Liver (tissue), 9 donors: Measurements from ENCODE around the gene NEAT1. TPM values are rescaled to one million over a fixed set of nuclear protein-coding genes. Genes with fewer than 3 reads are reported as not detected.

Experiments used
- DNase-seq: peaks from one replicate; pipeline ENCODE4 v3.0.0-alpha.2; 2017; ENCODE audit warnings: low spot score
- H3K27ac ChIP-seq, 2 donors: one replicate each; pipeline ENCODE4 v1.7.0; 2013; ENCODE audit warnings: inconsistent platforms in 2 of 2, low read length in 2 of 2, control low read depth in 1 of 2, low read depth in 1 of 2, mild to moderate bottlenecking in 1 of 2
- H3K27me3 ChIP-seq, 4 donors: one replicate each; pipeline versions ENCODE4 v1.6.1 to v1.7.0; 2013; ENCODE audit warnings: low read length in 3 of 4, inconsistent platforms in 1 of 4, mild to moderate bottlenecking in 1 of 4, moderate library complexity in 1 of 4; ENCODE audit not compliant: control insufficient read depth in 4 of 4, insufficient read depth in 4 of 4
- H3K36me3 ChIP-seq, 4 donors: one replicate each; pipeline versions ENCODE4 v1.6.1 to v1.7.0; 2013; ENCODE audit warnings: low read length in 3 of 4, mild to moderate bottlenecking in 3 of 4, low read depth in 1 of 4, moderate library complexity in 1 of 4; ENCODE audit not compliant: control insufficient read depth in 4 of 4, insufficient read depth in 3 of 4
- H3K4me1 ChIP-seq, 4 donors: one replicate each; pipeline versions ENCODE4 v1.6.1 to v1.7.0; 2013; ENCODE audit warnings: low read length in 3 of 4, mild to moderate bottlenecking in 3 of 4, moderate library complexity in 1 of 4; ENCODE audit not compliant: control insufficient read depth in 4 of 4, insufficient read depth in 4 of 4
- H3K4me3 ChIP-seq, 3 donors: one replicate each; pipeline versions ENCODE4 v1.6.1 to v1.7.0; 2013; ENCODE audit warnings: low read length in 3 of 3, control low read depth in 1 of 3, low read depth in 1 of 3, mild to moderate bottlenecking in 1 of 3
- H3K9ac ChIP-seq, 2 donors: one replicate each; pipeline ENCODE4 v1.7.0; 2013; ENCODE audit warnings: low read length in 2 of 2, mild to moderate bottlenecking in 2 of 2, moderate library complexity in 2 of 2, control low read depth in 1 of 2, low read depth in 1 of 2
- H3K9me3 ChIP-seq, 4 donors: one replicate each; pipeline versions ENCODE4 v1.6.1 to v1.7.0; 2013; ENCODE audit warnings: low read length in 3 of 4; ENCODE audit not compliant: control insufficient read depth in 4 of 4
- EGR1 ChIP-seq, 2 donors: IDR thresholded peaks; 2 replicates each; pipeline ENCODE4 v1.6.1; 2016 to 2018; ENCODE audit warnings: antibody characterized with exemption in 2 of 2, low read depth in 2 of 2
- FOXA1 ChIP-seq: IDR thresholded peaks from 2 replicates; pipeline ENCODE4 v1.6.1; 2016; ENCODE audit warnings: antibody characterized with exemption
- FOXA2 ChIP-seq: IDR thresholded peaks from 2 replicates; pipeline ENCODE4 v1.6.1; 2016; ENCODE audit warnings: antibody characterized with exemption
- GABPA ChIP-seq, 2 donors: IDR thresholded peaks in 1 of 2; conservative IDR thresholded peaks in 1 of 2; 2 replicates each; pipeline ENCODE4 v1.6.1; 2016; ENCODE audit warnings: antibody characterized with exemption in 2 of 2, mild to moderate bottlenecking in 1 of 2, moderate library complexity in 1 of 2
- HNF4A ChIP-seq, 2 donors: conservative IDR thresholded peaks; 2 replicates each; pipeline ENCODE4 v1.6.1; 2016; ENCODE audit warnings: antibody characterized with exemption in 2 of 2, mild to moderate bottlenecking in 2 of 2
- HNF4G ChIP-seq: IDR thresholded peaks from 2 replicates; pipeline ENCODE4 v1.6.1; 2016; ENCODE audit warnings: antibody characterized with exemption
- JUND ChIP-seq, 2 donors: IDR thresholded peaks; 2 replicates each; pipeline ENCODE4 v1.6.1; 2016; ENCODE audit warnings: antibody characterized with exemption in 2 of 2
- MAX ChIP-seq: IDR thresholded peaks from 2 replicates; pipeline ENCODE4 v1.6.1; 2016; ENCODE audit warnings: antibody characterized with exemption
- NR2F2 ChIP-seq: IDR thresholded peaks from 2 replicates; pipeline ENCODE4 v1.6.1; 2016; ENCODE audit warnings: antibody characterized with exemption
- RAD21 ChIP-seq, 2 donors: IDR thresholded peaks; 2 replicates each; pipeline ENCODE4 v1.6.1; 2016; ENCODE audit warnings: antibody characterized with exemption in 2 of 2, mild to moderate bottlenecking in 2 of 2
- REST ChIP-seq: IDR thresholded peaks from 2 replicates; pipeline ENCODE4 v1.6.1; 2016; ENCODE audit warnings: antibody characterized with exemption, mild to moderate bottlenecking
- RXRA ChIP-seq, 2 donors: IDR thresholded peaks; 2 replicates each; pipeline ENCODE4 v1.6.1; 2017 to 2018; ENCODE audit warnings: antibody characterized with exemption in 2 of 2, mild to moderate bottlenecking in 1 of 2
- SP1 ChIP-seq: IDR thresholded peaks from 2 replicates; pipeline ENCODE4 v1.6.1; 2018; ENCODE audit warnings: antibody characterized with exemption, mild to moderate bottlenecking
- TAF1 ChIP-seq: conservative IDR thresholded peaks from 2 replicates; pipeline ENCODE4 v1.6.1; 2016; ENCODE audit warnings: antibody characterized with exemption, mild to moderate bottlenecking
- YY1 ChIP-seq: IDR thresholded peaks from 2 replicates; pipeline ENCODE4 v1.6.1; 2016; ENCODE audit warnings: antibody characterized with exemption, mild to moderate bottlenecking
- WGBS: extraction: QIAGEN DNeasy Blood & Tissue Kit; methylation state at CpG from one replicate; pipeline ENCODE4 v1.1.7; 2013; 5-methylcytosine and 5-hydroxymethylcytosine counted together
- polyA plus RNA-seq, 2 donors: library from polyadenylated mRNA; stranded (reverse) in 1 of 2; unstranded in 1 of 2; fragments of 200-250 nt in 1 of 2; fragments of >200 nt in 1 of 2; fragmentation: Nextera tagmentation in 1 of 2; extraction: Ambion mirVana in 1 of 2; gene quantifications; one replicate each; pipeline versions ENCODE4 v1.2.1 to v1.2.3, GENCODE V29; 2013 to 2015
- total RNA-seq, 2 donors: library from RNA; depleted of rRNA; stranded (reverse); fragments of >200 nt; gene quantifications; one replicate each; pipeline ENCODE4 v1.2.3, GENCODE V29; 2014
- TF ChIP-seq, protein P1 (sequence below): IDR thresholded peaks from 2 replicates; pipeline ENCODE4 v1.6.1; 2016; ENCODE audit warnings: antibody characterized with exemption
- TF ChIP-seq, protein P2 (sequence below): IDR thresholded peaks from 2 replicates; pipeline ENCODE4 v1.6.1; 2016; ENCODE audit warnings: antibody characterized with exemption
- TF ChIP-seq, protein P3 (sequence below): fragments of 150-350 bp; IDR thresholded peaks from 2 replicates; pipeline ENCODE4 v1.5.1; 2017; ENCODE audit warnings: improper control_type of control experiment, low read depth, low read length; ENCODE audit not compliant: missing input control
- donor health status: healthy.
- donor health status: healthy.
- donor health status: healthy.
- donor health status: healthy.
- donor health status: healthy.

NEAT1 gene
- total and polyA plus RNA-seq, 4 donors: 29.6 to 1,968 (median 80.8) TPM

GRCh38 chr11:65400307-65401072 is 22.1 kb upstream of the NEAT1 start:
- Histone ChIP-seq H3K27ac (no peak overlapping the region), H3K9ac (no peak overlapping the region), H3K4me3 (no peak overlapping the region), H3K36me3 (peaks cover under 1 to 36% (median 13%) of the 10 kb centered on the region in 4 donors), H3K9me3 (no peaks in the 10 kb centered on the region), H3K27me3 (no peaks in the 10 kb centered on the region), H3K4me1 (peaks cover 0 to 4% (median 0%) of the 10 kb centered on the region in 4 donors)
- no peak for TF ChIP-seq SP1
- TF ChIP-seq, protein P1, sequence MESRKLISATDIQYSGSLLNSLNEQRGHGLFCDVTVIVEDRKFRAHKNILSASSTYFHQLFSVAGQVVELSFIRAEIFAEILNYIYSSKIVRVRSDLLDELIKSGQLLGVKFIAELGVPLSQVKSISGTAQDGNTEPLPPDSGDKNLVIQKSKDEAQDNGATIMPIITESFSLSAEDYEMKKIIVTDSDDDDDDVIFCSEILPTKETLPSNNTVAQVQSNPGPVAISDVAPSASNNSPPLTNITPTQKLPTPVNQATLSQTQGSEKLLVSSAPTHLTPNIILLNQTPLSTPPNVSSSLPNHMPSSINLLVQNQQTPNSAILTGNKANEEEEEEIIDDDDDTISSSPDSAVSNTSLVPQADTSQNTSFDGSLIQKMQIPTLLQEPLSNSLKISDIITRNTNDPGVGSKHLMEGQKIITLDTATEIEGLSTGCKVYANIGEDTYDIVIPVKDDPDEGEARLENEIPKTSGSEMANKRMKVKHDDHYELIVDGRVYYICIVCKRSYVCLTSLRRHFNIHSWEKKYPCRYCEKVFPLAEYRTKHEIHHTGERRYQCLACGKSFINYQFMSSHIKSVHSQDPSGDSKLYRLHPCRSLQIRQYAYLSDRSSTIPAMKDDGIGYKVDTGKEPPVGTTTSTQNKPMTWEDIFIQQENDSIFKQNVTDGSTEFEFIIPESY: no peak
- no peak for TF ChIP-seq JUND (IDR thresholded peaks at IDR 0.05)
- no peak for TF ChIP-seq EGR1 (IDR thresholded peaks at IDR 0.05; ENCODE audit: low read depth in 2 of 2)
- no peak for TF ChIP-seq RXRA (IDR thresholded peaks at IDR 0.05)
- no peak for TF ChIP-seq RAD21 (IDR thresholded peaks at IDR 0.05)
- TF ChIP-seq MAX: no peak
- no peak for TF ChIP-seq FOXA1
- TF ChIP-seq, protein P2, sequence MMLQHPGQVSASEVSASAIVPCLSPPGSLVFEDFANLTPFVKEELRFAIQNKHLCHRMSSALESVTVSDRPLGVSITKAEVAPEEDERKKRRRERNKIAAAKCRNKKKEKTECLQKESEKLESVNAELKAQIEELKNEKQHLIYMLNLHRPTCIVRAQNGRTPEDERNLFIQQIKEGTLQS: no peak
- TF ChIP-seq NR2F2: no peak
- no peak for TF ChIP-seq HNF4G
- no peak for TF ChIP-seq YY1
- no peak for TF ChIP-seq TAF1
- no peak for TF ChIP-seq GABPA (IDR thresholded peaks at IDR 0.05 in 1 of 2, conservative IDR thresholded peaks at IDR 0.05 in 1 of 2)
- no peak for TF ChIP-seq REST
- no peak for DNase-seq
- WGBS: 88% methylated on average over 17 of the region's 17 CpGs

DNA sequence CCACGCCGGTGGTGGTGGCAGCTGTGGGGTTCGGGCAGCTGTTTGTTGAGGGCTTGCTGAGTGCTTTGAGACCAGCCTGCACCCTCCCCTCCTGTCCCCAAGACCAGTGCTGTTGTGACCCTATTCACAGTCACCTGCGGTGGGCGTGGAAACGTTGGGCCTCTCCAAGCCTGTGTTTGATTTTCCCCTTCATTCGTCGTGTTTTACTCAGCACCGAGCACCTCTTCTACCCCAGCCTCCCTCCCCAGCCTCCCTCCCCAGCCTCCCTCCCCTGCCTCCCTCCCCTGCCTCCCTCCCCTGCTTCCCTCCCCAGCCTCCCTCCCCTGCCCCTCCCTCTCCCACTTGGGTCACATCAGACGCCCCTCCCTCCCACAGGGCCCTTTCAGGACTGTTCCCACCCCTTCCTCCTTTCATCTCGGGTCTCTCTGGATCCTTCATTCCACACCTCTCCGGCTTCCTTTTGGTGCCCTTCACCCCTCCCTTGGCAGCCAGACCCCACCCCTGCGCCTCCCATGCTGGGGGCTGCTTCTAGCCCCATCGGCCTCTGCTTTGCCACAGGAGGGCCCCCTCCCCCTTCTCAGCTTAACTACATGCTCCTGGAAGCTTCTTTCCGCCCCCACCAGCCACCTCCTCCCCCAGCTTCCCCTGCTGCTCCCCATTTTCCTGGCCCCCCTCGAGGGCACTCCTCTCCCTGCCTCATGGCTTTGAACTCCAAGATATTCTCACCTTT is 21.4 kb upstream of the NEAT1 start:
- Histone ChIP-seq H3K27ac (no peak overlapping the region), H3K9me3 (no peaks in the 10 kb centered on the region), H3K27me3 (no peaks in the 10 kb centered on the region), H3K4me3 (no peak overlapping the region), H3K36me3 (peaks cover 2 to 35% (median 15%) of the 10 kb centered on the region in 4 donors), H3K4me1 (peaks cover 0 to 4% (median 0%) of the 10 kb centered on the region in 4 donors), H3K9ac (no peak overlapping the region)
- WGBS: 81% methylated on average over 16 of the region's 16 CpGs
- no peak for DNase-seq
- TF ChIP-seq HNF4A (conservative IDR thresholded peaks at IDR 0.05) (no peak), RAD21 (IDR thresholded peaks at IDR 0.05) (no peak), GABPA (IDR thresholded peaks at IDR 0.05 in 1 of 2, conservative IDR thresholded peaks at IDR 0.05 in 1 of 2) (no peak), YY1 (no peak), TAF1 (no peak), HNF4G (no peak), EGR1 (IDR thresholded peaks at IDR 0.05; ENCODE audit: low read depth in 2 of 2) (no peak), SP1 (no peak), FOXA1 (no peak), NR2F2 (no peak), FOXA2 (no peak), MAX (no peak)
- TF ChIP-seq, protein P1: no peak
- TF ChIP-seq, protein P3, sequence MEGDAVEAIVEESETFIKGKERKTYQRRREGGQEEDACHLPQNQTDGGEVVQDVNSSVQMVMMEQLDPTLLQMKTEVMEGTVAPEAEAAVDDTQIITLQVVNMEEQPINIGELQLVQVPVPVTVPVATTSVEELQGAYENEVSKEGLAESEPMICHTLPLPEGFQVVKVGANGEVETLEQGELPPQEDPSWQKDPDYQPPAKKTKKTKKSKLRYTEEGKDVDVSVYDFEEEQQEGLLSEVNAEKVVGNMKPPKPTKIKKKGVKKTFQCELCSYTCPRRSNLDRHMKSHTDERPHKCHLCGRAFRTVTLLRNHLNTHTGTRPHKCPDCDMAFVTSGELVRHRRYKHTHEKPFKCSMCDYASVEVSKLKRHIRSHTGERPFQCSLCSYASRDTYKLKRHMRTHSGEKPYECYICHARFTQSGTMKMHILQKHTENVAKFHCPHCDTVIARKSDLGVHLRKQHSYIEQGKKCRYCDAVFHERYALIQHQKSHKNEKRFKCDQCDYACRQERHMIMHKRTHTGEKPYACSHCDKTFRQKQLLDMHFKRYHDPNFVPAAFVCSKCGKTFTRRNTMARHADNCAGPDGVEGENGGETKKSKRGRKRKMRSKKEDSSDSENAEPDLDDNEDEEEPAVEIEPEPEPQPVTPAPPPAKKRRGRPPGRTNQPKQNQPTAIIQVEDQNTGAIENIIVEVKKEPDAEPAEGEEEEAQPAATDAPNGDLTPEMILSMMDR: no peak
